SW480 (cell line): ENCODE data around the gene IDI1.
"Not testable (repeated sequence)": the region's sequence is repeated elsewhere in the genome, so short reads cannot be mapped to it uniquely, and the experiment has no call there.

Source experiments
- DNase-seq: peaks from one replicate; pipeline ENCODE4 v3.0.0-alpha.2; 2016; ENCODE audit warnings: low spot score

Gene IDI1

DNA sequence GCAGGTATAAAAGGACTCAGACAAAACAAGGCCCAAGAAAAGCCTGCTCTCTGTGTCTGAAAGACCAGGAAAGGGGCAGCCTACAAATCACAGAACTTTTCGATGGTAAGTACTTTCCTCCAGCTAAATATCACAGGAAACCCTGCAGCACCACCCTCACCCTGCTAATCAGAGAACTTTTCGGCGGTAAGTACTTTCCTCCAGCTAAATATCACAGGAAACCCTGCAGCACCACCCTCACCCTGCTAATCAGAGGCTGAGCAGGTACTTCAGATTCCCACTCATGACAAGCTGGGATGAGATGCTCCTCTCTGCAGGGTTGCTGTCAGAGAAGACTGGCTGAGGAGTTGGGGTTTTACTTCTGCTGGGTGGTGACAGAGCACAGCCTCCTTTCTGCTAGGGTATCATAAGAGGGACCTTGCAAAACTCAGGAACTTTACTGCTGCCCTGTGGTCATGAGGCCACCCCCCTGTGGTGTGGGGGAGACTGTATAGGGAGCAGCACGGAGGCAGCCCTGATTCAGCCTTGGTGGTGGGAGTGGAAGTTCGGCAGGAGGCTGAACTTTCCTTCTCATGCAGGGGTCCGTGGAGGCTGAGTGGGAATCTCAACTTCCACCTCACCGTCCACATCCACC is 14.4 kb upstream of the IDI1 start:
- DNase-seq: no peak

DNA sequence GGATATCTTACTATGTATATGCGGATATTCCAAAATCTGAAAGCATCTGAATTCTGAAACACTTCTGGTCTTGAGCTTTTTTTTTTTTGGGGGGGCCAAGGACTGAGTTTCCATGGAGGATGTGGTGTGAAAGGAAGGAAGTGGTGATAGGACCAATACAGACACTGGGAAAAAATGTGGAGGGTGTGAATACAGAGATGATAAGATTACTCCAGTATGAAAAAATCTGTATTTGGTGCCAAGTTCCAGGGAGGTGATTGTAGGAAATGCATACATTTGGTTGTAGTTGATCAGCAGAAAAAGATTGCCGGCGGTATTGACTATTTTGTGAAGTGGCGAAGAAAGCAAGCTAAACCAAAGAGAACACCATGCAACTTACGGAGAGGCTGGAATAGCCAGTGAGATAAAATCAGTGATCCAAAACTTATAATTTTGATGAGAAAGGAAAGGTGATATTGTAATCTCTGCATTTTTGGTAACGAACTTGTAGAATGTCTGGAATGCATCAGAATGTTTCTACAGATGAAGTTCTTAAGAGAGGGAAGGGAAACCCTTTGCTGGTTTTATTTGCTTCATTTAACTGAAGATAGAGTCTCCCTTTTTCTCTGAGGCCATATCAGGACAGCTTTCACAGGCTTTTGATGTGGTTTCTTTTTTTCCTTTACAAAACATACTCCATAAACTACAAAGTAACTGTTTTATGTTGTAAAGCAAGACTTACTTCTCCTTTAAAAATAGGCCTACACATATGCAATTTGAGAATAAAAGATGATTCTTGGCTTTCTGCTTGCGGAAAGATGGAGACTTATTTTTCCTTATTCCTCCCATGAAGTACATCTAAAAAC is 13.2 kb upstream of the IDI1 start:
- no peak for DNase-seq

GRCh38 chr10:1059902-1060301 is 11.0 kb upstream of the IDI1 start:
- DNase-seq: no peak

DNA sequence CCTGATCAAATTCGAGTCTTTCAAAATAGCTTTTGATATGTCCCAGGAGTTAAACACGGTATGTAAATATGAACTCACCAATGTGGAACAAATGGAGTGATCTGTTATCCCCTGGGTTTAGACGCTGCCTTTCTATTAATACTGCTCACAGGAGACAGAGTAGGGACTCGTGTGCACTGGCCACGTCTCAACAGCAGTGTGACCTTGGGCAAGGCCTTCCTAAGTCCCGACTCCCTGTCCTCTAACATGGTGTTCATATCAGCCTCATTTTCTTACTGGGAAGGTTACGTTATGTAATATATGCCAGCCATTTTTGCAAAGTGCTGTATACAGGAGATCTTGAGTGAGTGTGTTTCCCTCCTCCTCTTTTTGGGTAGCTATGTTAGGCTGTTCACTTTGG is 9.1 kb upstream of the IDI1 start:
- DNase-seq: no peak

DNA sequence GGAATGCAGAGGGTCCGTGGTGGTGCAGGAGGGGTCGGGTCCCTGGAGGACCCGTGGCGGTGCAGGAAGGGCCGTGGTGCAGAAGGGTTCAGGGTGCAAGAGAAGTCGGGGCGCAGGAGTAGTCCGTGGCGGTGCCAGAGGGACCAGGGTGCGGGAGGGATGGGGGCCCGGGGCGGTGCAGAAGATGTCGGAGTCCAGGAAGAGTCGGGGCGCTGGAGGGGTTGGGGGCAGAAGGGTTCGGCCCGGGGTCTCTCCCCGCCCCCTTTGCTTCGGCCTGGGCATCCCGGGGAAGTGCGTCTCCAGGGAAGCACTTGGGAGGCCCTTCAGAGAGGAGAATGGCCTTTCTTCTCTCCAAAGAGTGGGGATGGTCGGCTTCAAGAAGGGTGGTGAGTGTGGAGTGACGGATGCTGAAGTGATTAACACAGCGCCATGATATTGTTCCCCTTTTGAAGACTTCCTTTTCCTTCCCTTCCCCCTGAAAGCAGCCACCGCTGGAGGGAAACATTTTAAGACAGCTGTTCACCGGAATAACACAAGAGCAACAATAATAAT is 8.3 kb upstream of the IDI1 start:
- no peak for DNase-seq

DNA sequence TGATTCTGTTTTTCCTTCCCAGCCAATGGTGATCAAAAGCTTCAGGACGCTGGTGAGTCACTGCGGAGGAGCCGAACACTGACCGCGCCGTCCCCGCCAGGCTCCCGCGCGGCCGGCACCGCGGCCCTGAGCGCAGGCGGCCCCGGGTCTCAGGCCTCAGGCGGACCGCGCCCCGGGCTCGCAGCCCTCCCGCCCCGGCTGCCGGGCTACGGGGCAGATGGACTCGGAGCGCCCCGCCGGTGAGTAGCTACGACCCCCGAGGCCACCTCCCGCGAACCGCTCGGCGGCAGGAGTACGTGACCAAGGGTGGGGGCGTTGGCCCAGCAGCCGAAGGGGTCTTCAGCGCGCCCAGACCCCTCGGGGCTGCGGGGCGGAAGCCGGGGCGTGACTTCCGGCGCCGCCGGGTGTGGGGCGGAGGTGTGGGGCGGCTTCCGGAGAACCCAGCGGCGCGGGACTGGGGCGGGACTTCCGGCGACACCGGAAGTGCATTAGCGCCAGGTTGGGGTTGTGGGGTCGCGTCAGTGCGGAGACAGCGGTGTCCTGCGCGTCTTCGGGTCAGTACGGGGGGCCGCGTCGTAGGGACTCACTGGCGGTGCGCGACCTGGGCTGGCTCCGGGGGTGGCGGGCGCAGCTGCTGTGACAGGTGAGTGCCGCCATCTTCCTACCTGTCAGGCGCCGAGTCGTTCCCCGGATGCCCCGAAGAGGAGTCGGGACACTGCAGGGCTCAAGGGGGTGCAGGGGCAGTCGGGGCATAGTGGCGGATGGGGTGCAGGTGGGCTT is 7.6 kb upstream of the IDI1 start, which contains the start of gene WDR37:
TSS of gene WDR37 (plus strand) at position 60 of the 780 bp plus-strand sequence. CDS start 15,771 bp downstream, outside the sequence.
- DNase-seq: peak; percentile 40

DNA sequence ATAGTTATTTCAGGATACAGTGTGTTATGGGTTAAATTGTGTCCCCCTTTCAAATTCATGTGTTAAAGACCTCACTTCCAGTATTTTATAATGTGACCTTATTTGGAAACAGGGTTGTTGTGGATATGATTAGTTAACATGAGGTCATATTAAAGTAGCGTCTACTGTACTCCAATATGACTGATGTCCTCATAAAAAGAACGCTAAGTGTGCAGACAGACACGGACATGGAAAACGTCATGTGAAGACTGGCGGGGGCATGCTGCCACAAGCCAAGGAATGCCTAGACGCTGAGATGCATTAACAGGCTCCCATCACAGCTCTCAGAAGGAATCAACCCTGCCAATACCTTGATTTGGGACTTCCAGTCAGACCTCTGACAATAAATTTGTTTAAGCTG is 5.8 kb upstream of the IDI1 start:
- no peak for DNase-seq

- peak; percentile 62 for DNase-seq
Observed at GRCh38 chr10:1050554-1050953, 1.6 kb upstream of the IDI1 start.

DNA sequence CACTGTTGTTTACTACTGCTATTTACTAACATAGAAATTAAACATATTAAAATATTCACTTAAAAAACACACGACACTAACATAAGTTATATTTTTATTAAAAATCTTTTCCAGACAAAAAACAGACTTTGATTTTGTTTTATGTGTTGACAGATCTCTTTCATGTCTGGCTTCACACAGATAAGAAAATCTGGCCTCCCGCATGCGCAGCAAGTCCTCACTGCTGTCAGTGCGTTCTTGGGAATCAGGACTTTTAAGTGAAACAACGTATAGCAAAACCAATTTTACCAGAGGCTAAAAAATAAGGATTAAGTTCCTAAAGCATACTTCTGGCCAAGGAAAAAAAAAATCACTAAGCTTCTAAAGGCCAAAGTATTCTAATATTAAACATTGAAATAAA is 1.2 kb upstream of the IDI1 start:
- DNase-seq: no peak

GRCh38 chr10:1049425-1049958 is 573 bp upstream of the IDI1 start:
- DNase-seq: no peak

DNA sequence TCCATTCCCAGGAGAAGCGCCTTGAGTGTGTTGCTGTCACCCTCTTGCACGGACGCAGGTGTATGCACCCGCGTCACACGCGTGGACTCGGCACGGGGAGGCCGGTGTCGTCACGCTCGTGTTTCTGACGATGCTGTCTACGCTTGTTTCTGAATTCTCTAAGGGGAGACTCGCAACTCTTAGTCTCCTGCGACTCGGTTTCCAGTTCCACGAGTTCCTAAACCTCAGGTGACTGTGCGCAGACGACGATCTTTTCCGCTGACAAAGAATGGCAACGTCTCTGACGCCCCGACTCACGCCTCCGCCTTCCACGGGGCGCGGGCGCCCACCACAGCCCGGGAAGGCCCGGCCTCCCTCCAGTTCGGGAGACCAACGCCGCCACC is 579 bp downstream of the IDI1 start:
- peak; percentile 0 for DNase-seq

GRCh38 chr10:1047937-1048336 is 982 bp downstream of the IDI1 start:
- no peak for DNase-seq

DNA sequence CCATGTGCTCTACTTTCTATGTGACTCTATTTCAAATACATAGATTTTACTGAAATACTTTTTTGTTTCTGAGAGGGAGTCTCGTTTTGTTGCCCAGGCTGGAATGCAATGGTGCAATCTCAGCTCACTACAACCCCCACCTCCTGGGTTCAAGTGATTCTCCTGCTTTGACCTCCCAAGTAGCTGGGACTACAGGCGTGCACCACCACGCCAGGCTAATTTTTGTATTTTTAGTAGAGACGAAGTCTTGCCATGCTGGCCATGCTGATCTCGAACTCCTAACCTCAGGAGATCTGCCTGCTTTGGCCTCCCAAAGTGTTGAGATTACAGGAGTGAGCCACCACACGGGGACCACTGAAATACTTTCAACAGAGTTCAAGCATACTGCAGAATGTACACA is 3.5 kb downstream of the IDI1 start:
- DNase-seq: no peak

DNA sequence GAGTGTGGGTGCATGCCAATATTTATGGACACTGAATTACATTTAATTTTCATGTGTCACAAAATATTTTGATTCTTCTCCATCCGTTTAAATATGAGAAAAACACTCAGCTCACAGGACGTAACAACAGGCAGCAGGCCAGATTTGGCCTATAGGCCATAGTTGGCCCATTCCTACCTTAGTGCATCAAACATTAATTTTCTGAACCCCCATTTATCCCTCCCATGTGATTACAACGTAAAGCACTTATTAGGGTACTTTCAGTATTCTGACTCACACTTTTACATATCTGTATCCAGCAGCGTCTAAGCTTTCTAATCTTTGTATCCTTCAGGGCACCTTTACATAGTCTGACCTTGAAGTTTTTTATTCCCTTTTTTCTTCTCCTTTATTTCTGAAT is 4.0 kb downstream of the IDI1 start:
- DNase-seq: no peak

- DNase-seq: no peak
Observed at GRCh38 chr10:1044146-1044545, 4.8 kb downstream of the IDI1 start.

- no peak for DNase-seq
Observed at GRCh38 chr10:1043532-1043995, 5.4 kb downstream of the IDI1 start.

GRCh38 chr10:1041514-1041913 is 7.4 kb downstream of the IDI1 start:
- DNase-seq: no peak

- DNase-seq: no peak
Observed at GRCh38 chr10:1040133-1040532, 8.8 kb downstream of the IDI1 start.

- DNase-seq: not testable (repeated sequence)
Observed at GRCh38 chr10:1038769-1039168, 10.2 kb downstream of the IDI1 start.

DNA sequence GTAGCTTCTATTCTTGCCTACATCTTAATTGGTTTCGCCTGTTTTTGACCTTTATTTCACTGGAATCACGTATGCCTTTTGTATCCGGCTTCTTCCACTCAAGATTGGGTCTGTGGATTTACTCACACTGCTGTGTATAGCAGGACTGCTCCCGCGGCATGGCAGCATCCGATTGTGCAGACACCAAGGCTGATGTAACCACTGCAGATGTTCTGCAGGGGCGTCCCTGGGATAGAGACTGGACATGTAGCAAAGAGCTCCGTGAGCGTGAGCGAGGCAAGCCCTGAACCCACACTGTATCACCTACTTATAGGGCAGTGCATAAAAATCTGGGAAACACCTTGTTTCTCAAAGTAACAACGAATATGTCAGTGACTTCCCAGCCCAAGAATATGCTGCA is 11.8 kb downstream of the IDI1 start:
- DNase-seq: no peak

DNA sequence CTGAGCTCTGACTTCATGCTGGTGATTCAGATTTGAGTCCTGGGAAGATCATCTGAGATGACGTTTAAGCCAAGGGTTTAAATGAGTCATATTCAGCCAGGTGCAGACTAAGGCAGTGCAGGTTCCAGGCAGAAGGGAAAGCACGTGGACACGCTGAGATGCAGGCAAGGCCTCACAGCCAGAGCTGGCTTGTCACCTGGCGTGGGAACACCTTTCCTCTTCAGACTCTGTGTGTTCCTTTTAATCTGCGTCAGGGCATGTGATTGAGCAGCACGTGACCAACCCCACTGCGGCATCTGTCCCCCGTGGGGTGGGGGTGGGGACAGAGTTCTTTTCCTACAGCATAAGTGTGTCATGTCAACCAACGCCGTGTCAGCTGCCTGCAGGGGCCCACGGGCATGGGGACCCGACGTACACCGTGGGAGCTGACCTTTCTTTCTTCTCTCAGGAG is 12.6 kb downstream of the IDI1 start:
- DNase-seq: peak; percentile 2

GRCh38 chr10:1035201-1035600 is 13.7 kb downstream of the IDI1 start:
- no peak for DNase-seq
